SK-N-SH (cell line): ENCODE measurements around the gene SUGT1.

ENCODE experiments used
- CTCF ChIP-seq: fragments of 200-600 bp; sonication (generic); IDR thresholded peaks from 2 replicates; pipeline ENCODE4 v1.6.1; 2017; ENCODE audit warnings: antibody characterized with exemption, mild to moderate bottlenecking, moderate library complexity
- NRF1 ChIP-seq: IDR thresholded peaks from 2 replicates; pipeline ENCODE4 v1.6.1; 2012; ENCODE audit warnings: low read depth, mild to moderate bottlenecking, low read length
- POLR2AphosphoS5 ChIP-seq: IDR thresholded peaks from 2 replicates; pipeline ENCODE4 v1.6.1; 2012; ENCODE audit warnings: low read depth, low read length
- TCF12 ChIP-seq: IDR thresholded peaks from 2 replicates; pipeline ENCODE4 v1.4.0; 2012
- USF2 ChIP-seq: fragments of 150-350 bp; IDR thresholded peaks from 2 replicates; pipeline ENCODE4 v1.6.1; 2017; ENCODE audit warnings: antibody characterized with exemption, low read length, low read depth, borderline replicate concordance
- YY1 ChIP-seq: IDR thresholded peaks from 2 replicates; pipeline ENCODE4 v1.4.0; 2012; ENCODE audit warnings: low read depth, mild to moderate bottlenecking

GRCh38 chr13:52615134-52615801 lies 37.4 kb upstream of the SUGT1 start:
- TF ChIP-seq POLR2AphosphoS5 (no peak), CTCF (no peak), TCF12 (no peak), NRF1 (no peak), USF2 (no peak), YY1 (no peak)
